Activated naive CD8-positive, alpha-beta T cell treated with anti-CD3 and anti-CD28 coated beads for 36 hours (primary cell): ENCODE data around the gene PARP15. TPM values are rescaled to one million over a fixed set of nuclear protein-coding genes. Genes with fewer than 3 reads are reported as not detected.
A peak's percentile ranks its signal among the peaks of the same experiment; 100 is the strongest.
"Not testable (repeated sequence)": the region's sequence is repeated elsewhere in the genome, so short reads cannot be mapped to it uniquely, and the experiment has no call there.

ENCODE experiments used
- DNase-seq: peaks from one replicate; pipeline ENCODE4 v3.0.0; 2021
- H3K27ac Mint-ChIP-seq: one replicate; pipeline ENCODE4 v1.8.0; 2022; ENCODE audit warnings: mild to moderate bottlenecking, moderate library complexity, mixed read lengths
- H3K27me3 Mint-ChIP-seq: one replicate; pipeline ENCODE4 v1.8.0; 2022; ENCODE audit warnings: mild to moderate bottlenecking, mixed read lengths
- H3K36me3 Mint-ChIP-seq: one replicate; pipeline ENCODE4 v1.8.0; 2021; ENCODE audit warnings: mild to moderate bottlenecking, mixed read lengths
- H3K4me1 Mint-ChIP-seq: one replicate; pipeline ENCODE4 v1.8.0; 2021; ENCODE audit warnings: mixed read lengths
- H3K4me3 Mint-ChIP-seq: one replicate; pipeline ENCODE4 v1.8.0; 2022; ENCODE audit warnings: mild to moderate bottlenecking, moderate library complexity, mixed read lengths
- H3K9me3 Mint-ChIP-seq: one replicate; pipeline ENCODE4 v1.8.0; 2022; ENCODE audit warnings: mixed read lengths
- total RNA-seq, 2 experiments: library from RNA; stranded (reverse); gene quantifications; one replicate each; pipeline ENCODE4 v1.2.3, GENCODE V29; 2021

Gene PARP15
- total RNA-seq, 2 experiments from 2014 or later = 8.7 to 9.1 TPM

- Mint-ChIP-seq H3K36me3 (peaks cover 33% of the 10 kb centered on the region), H3K27ac (peak overlapping the region; percentile 98), H3K9me3 (no peaks in the 10 kb centered on the region), H3K4me3 (peak overlapping the region; percentile 94), H3K27me3 (no peaks in the 10 kb centered on the region), H3K4me1 (peaks cover 55% of the 10 kb centered on the region)
- no peak for DNase-seq
Measured at GRCh38 chr3:122681284-122681973, 104.0 kb downstream of the PARP15 start.

- no peaks in the 10 kb centered on the region for H3K9me3 Mint-ChIP-seq
- DNase-seq = no peak
- H3K27me3 Mint-ChIP-seq = no peaks in the 10 kb centered on the region
- H3K27ac Mint-ChIP-seq = peak overlapping the region; percentile 98
- peaks cover 61% of the 10 kb centered on the region for H3K4me1 Mint-ChIP-seq
- H3K36me3 Mint-ChIP-seq = peaks cover 39% of the 10 kb centered on the region
- H3K4me3 Mint-ChIP-seq = peak overlapping the region; percentile 94
Measured at GRCh38 chr3:122681974-122682409, 104.5 kb downstream of the PARP15 start.

- H3K4me3 Mint-ChIP-seq = peak overlapping the region; percentile 94
- peak overlapping the region; percentile 57 for H3K27ac Mint-ChIP-seq
- H3K9me3 Mint-ChIP-seq, H3K27me3 Mint-ChIP-seq, DNase-seq: not testable (repeated sequence)
- H3K4me1 Mint-ChIP-seq = peaks cover 62% of the 10 kb centered on the region
- H3K36me3 Mint-ChIP-seq = peaks cover 46% of the 10 kb centered on the region
Measured at GRCh38 chr3:122682778-122683411, 105.4 kb downstream of the PARP15 start.

- DNase-seq = no peak
- Mint-ChIP-seq H3K4me1 (peaks cover 36% of the 10 kb centered on the region), H3K4me3 (no peak overlapping the region), H3K36me3 (peaks cover 58% of the 10 kb centered on the region), H3K27me3 (no peaks in the 10 kb centered on the region), H3K27ac (no peak overlapping the region), H3K9me3 (no peaks in the 10 kb centered on the region)
Measured at GRCh38 chr3:122687298-122687697, 109.8 kb downstream of the PARP15 start.

Other genes starting within 250 kb of the PARP15 start
- gene MIX23, start 194.4 kb upstream of the PARP15 start, total RNA-seq = 100 to 1,000 TPM; 170 to 210 TPM
- gene FAM162A, start 193.5 kb upstream of the PARP15 start, total RNA-seq = 100 to 1,000 TPM; 147 to 148 TPM
- gene WDR5B, start 161.6 kb upstream of the PARP15 start, total RNA-seq = 1 to 10 TPM; 2.4 to 2.5 TPM
- 10 to 100 TPM; 47.4 to 49.0 TPM for gene KPNA1, start 62.7 kb upstream of the PARP15 start, total RNA-seq
- 10 to 100 TPM; 39.0 to 40.9 TPM for gene PARP9, start 13.3 kb upstream of the PARP15 start, total RNA-seq
- 10 to 100 TPM; 52.8 to 54.9 TPM for gene DTX3L, start 13.3 kb upstream of the PARP15 start, total RNA-seq
- gene PARP14, start 103.2 kb downstream of the PARP15 start, total RNA-seq = 10 to 100 TPM; 55.2 to 56.5 TPM
- 1 to 10 TPM; 5.9 to 6.0 TPM for gene HSPBAP1, start 216.2 kb downstream of the PARP15 start, total RNA-seq
- gene SLC49A4, start 217.4 kb downstream of the PARP15 start, total RNA-seq = 1 to 10 TPM; 1.8 TPM